GM19455 (cell line): ENCODE data around the gene SMIM43.

ENCODE experiments used
- ATAC-seq: cut with Tn5 transposase; IDR thresholded peaks from one replicate; pipeline ENCODE4 v1.9.1; 2021; ENCODE audit not compliant: unreplicated experiment

The SMIM43 gene

GRCh38 chr4:121764702-121765367 lies at the start of gene SMIM43:
SMIM43 (minus strand) TSS chr4:121765164; CDS start chr4:121765105, 59 bp downstream.
- ATAC-seq, result no peak

- ATAC-seq, result no peak
Observed at GRCh38 chr4:121814756-121815155, 49.8 kb upstream of the SMIM43 start.

- no peak for ATAC-seq
Observed at GRCh38 chr4:121811122-121811521, 46.2 kb upstream of the SMIM43 start.

DNA sequence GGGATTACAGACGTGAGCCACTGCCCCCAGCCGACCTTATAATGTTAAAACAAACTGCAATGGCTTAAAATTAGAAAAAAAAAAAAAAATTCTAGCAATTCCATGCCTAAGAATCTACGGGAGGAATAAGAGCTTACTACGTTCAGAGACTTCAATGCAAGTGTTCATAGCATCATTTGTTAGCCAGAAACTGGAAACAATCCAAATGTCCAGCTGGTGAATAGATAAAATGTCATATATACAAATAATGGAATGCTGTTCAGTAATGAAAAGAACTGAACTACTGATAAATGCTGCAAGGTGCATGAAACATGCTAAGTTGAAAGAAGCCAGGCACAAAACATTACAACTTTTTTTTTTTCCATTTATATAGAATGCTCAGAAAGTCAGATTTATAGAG lies 41.4 kb upstream of the SMIM43 start:
- no peak for ATAC-seq

GRCh38 chr4:121801715-121802075 lies 36.7 kb upstream of the SMIM43 start:
- no peak for ATAC-seq

DNA sequence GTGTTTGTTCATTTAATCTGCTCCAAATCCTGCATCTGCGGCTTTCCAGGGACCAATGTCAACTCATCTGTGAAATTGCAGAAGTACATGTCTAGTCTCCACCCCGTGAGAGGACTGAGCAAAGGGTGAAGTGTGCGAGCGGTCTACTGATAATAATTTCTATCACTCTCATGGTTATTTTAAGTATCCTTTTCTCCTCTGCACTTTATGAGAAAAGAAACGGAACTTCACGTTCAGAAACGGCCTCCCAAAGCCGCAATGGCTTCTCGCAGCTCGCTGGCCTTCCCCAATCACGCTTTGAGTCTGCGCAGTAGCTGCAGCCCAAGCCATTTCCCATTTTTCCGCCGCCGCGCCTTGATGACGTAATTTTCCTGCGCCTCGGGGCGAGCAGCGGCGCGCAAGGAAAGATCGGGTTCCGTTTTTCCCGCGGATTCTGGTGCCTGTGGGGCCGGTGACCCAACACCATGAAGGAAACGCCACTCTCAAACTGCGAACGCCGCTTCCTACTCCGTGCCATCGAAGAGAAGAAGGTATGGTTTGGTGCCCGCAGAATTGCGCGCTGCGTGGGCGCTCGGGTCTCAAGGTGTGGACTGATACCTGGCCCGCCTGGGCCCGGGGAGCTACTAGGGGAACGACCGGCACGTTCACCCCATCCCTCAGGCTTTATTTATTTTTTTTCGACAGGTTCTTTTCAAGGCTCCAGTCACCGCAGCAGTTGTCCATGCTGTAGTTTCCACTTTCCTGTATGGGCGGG lies 36.2 kb upstream of the SMIM43 start, which contains the start of gene EXOSC9:
EXOSC9 (plus strand) TSS at position 363 of the 754 bp plus-strand sequence; CDS start at position 465, 102 bp downstream.
- peak; percentile 84 for ATAC-seq

GRCh38 chr4:121800638-121800960 lies 35.6 kb upstream of the SMIM43 start:
- peak; percentile 38 for ATAC-seq

GRCh38 chr4:121799867-121800501 lies 35.0 kb upstream of the SMIM43 start:
- no peak for ATAC-seq

DNA sequence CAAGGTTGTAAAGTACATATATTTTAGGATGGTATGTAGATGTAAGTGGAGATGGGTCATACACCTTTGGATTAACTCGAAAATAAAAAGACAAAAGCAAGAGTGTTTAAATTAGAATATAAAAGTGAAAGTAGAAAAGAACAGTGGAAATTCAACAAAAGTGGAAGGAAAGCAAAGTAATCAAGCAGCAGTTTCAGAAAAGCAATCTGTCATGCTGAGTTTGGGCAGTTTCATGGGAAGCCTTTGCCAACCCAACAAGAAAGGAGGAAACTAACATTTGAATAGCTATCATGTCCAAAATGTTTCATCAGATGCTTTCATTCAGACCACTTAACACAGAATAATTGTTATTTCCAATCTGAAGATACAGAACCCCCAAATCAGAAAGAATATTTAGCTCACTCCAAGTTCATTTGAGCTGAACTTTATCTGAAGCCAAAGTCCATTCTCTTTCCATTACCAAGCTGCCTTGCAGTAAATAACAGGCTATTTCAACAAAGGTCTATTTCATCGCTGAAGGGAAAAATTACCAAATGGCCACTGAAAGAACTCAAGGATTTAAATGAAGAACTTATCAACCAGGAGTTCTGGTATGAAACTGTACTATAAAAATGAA lies 34.4 kb upstream of the SMIM43 start:
- ATAC-seq, result no peak

GRCh38 chr4:121796283-121796682 lies 31.3 kb upstream of the SMIM43 start:
- ATAC-seq, result no peak

GRCh38 chr4:121794505-121795188 lies 29.7 kb upstream of the SMIM43 start:
- ATAC-seq, result no peak

GRCh38 chr4:121792966-121793365 lies 28.0 kb upstream of the SMIM43 start:
- no peak for ATAC-seq

DNA sequence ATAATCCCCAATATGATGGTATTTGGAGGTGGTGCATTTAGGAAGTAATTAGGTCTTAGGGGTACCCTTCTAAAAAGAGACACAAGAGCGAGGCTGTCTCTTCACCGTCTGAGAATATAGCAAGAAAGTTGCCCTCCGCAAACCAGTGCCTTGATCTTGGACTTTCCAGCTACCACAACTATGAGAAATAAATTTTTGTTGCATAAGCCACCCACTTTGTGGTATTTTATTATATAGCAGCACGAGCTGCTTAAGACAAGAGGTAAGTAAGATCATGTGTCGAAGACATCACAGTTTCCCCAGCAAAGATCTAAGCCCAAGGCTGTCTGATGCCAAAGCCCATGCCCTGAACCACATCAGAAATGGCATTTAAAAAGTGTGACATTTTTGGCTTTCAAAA lies 26.5 kb upstream of the SMIM43 start:
- no peak for ATAC-seq

DNA sequence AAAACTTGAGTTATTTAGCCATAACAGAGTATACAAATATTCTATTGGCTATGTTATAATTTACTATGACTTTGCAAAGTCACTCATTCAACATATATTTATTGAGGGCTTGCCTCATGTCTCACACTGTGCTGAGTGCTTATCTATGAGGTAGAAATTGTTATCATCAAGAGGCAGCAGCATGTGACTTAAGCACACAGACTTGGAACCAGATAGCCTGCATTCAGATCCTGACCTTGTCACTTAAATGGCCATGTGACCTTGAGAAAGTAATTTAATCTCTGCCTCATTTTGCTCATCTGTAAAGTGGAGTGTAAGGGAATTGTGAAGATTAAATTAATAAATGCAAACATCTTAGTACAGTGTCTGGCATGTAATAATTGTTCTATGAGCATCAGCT lies 26.0 kb upstream of the SMIM43 start:
- ATAC-seq, result no peak

DNA sequence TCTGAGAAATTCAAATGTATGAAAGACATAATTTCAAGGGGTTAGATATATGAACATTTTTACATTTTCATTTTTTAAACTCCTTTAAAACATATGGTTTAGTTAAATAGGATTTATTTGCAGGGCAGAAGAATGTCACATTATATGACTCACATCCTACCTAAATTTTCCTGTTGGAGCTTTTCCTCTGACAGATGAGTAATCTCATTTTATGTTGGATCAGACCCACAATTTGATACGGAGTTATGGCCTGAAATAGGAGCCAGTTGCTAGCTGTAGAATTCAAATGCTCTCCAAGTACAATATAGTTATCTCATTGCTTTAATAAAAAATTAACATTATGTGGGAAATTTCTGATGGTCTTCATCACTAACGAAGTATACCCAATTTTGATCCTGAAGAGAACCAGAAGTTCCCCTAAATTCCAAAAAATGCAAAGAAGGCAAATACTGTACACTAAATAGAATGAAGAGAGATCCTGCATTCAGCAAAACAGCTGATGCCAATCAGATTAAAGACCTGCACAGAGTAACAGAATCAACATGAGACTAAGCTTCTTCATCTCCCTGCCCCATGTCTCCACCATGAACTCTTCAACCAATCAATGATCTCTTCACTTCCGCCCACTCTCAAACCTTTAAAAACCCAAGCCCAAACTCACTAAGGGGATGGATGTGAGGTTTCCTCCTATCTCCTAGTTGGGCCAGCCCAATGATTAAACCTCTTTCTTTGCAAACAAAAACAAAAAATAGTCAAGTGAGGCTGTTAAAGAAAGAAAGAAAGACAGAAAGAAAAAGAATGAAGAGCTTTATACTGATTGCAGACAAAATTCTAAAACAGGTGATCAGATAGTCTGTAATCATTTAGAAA lies 25.2 kb upstream of the SMIM43 start:
- no peak for ATAC-seq

GRCh38 chr4:121789455-121789854 lies 24.5 kb upstream of the SMIM43 start:
- no peak for ATAC-seq

GRCh38 chr4:121788896-121789295 lies 23.9 kb upstream of the SMIM43 start:
- ATAC-seq, result peak; percentile 94

DNA sequence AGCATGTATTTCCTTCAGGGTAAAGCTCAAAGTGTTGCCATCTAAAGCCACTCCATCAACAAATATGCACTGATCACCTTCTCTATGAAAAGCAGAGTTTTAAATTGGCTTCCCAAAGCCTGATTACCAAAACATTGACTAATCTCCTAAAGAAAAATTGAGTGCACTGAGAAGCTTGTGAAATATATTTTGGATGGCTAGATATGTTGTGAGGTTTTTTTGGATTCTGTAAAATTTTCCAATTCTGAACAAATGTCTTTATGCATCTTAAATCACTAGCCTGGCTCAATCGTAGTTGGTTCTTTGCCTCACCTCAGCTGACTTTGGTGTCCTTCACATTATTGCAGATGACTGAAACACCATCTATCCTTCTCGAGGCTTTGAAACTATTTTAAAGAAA lies 21.3 kb upstream of the SMIM43 start:
- ATAC-seq, result no peak

GRCh38 chr4:121785479-121785878 lies 20.5 kb upstream of the SMIM43 start:
- no peak for ATAC-seq

GRCh38 chr4:121784975-121785374 lies 20.0 kb upstream of the SMIM43 start:
- no peak for ATAC-seq
